Smooth muscle cell (in vitro differentiated cells): ENCODE data around the gene CLEC18C. TPM values are rescaled to one million over a fixed set of nuclear protein-coding genes. Genes with fewer than 3 reads are reported as not detected.

Source experiments
- DNase-seq: peaks from one replicate; lab custom pipeline; 2025; ENCODE audit not compliant: unreplicated experiment; lab: John Stamatoyannopoulos, UW
- H2AFZ ChIP-seq: fragments of 200-600 bp; sonication (generic); 2 replicates; pipeline ENCODE4 v1.6.0; 2016; ENCODE audit warnings: antibody characterized with exemption, low read depth, mild to moderate bottlenecking
- H3F3A ChIP-seq: fragments of 200-600 bp; sonication (generic); 2 replicates; pipeline ENCODE4 v1.6.0; 2017; ENCODE audit warnings: antibody characterized with exemption, low read depth
- H3K27ac ChIP-seq: fragments of 200-600 bp; sonication (generic); 2 replicates; pipeline ENCODE4 v1.5.1; 2016; ENCODE audit warnings: low read depth, mild to moderate bottlenecking
- H3K27me3 ChIP-seq: fragments of 200-600 bp; sonication (generic); 2 replicates; pipeline ENCODE4 v1.6.1; 2016; ENCODE audit warnings: low read depth, mild to moderate bottlenecking
- H3K36me3 ChIP-seq: fragments of 200-600 bp; sonication (generic); 2 replicates; pipeline ENCODE4 v1.5.1; 2016; ENCODE audit warnings: low read depth
- H3K4me1 ChIP-seq: fragments of 200-600 bp; sonication (generic); 2 replicates; pipeline ENCODE4 v1.5.1; 2016; ENCODE audit warnings: low read depth
- H3K4me2 ChIP-seq: fragments of 200-600 bp; sonication (generic); 2 replicates; pipeline ENCODE4 v1.6.0; 2016; ENCODE audit warnings: mild to moderate bottlenecking
- H3K4me3 ChIP-seq: fragments of 200-600 bp; sonication (generic); 2 replicates; pipeline ENCODE4 v1.5.1; 2016; ENCODE audit warnings: mild to moderate bottlenecking
- H3K79me2 ChIP-seq: fragments of 200-600 bp; sonication (generic); 2 replicates; pipeline ENCODE4 v1.6.0; 2016; ENCODE audit warnings: low read depth, mild to moderate bottlenecking
- H3K9ac ChIP-seq: fragments of 200-600 bp; sonication (generic); 2 replicates; pipeline ENCODE4 v1.6.0; 2016; ENCODE audit warnings: low read depth
- H3K9me3 ChIP-seq: fragments of 200-600 bp; sonication (generic); replicated peaks from 2 replicates; pipeline ENCODE4 v1.5.1; 2016; ENCODE audit warnings: low read depth
- H4K20me1 ChIP-seq: fragments of 200-600 bp; sonication (generic); 2 replicates; pipeline ENCODE4 v1.6.0; 2016; ENCODE audit warnings: low read depth
- CTCF ChIP-seq: fragments of 200-600 bp; sonication (generic); IDR thresholded peaks from 2 replicates; pipeline ENCODE4 v1.5.1; 2017; ENCODE audit warnings: borderline replicate concordance, mild to moderate bottlenecking, antibody characterized with exemption; ENCODE audit not compliant: insufficient read depth, poor library complexity, severe bottlenecking
- WGBS: methylation state at CpG from one replicate; pipeline ENCODE4 v1.1.7; 2016; ENCODE audit warnings: low lambda C conversion rate; 5-methylcytosine and 5-hydroxymethylcytosine counted together
- polyA plus RNA-seq: library from polyadenylated mRNA; unstranded; fragments of >200 nt; fragmentation: Nextera tagmentation; extraction: Ambion mirVana; gene quantifications from 2 replicates; pipeline ENCODE4 v1.2.1, GENCODE V29; 2016
- total RNA-seq: library from RNA; depleted of rRNA; stranded (reverse); fragments of >200 nt; gene quantifications from 2 replicates; pipeline ENCODE4 v1.2.3, GENCODE V29; 2014

Gene CLEC18C
- total and polyA plus RNA-seq, 2 experiments from 2014 or later = 0.99 to 1.3 TPM

GRCh38 chr16:70157105-70157476 lies 16.5 kb upstream of the CLEC18C start:
- no peak overlapping the region for H3K9ac ChIP-seq
- peaks cover 5% of the 10 kb centered on the region for H3K36me3 ChIP-seq
- no peaks in the 10 kb centered on the region for H3K4me1 ChIP-seq
- no peak overlapping the region for H2AFZ ChIP-seq
- TF ChIP-seq CTCF = no peak
- H3K27me3 ChIP-seq = no peaks in the 10 kb centered on the region
- whole genome bisulfite sequencing = 94% methylated on average over 11 of the region's 11 CpGs
- peaks cover 3% of the 10 kb centered on the region for H4K20me1 ChIP-seq
- H3K79me2 ChIP-seq = no peaks in the 10 kb centered on the region
- DNase-seq = no peak
- H3K9me3 ChIP-seq = no peaks in the 10 kb centered on the region
- H3F3A ChIP-seq = peaks cover 6% of the 10 kb centered on the region
- H3K4me2 ChIP-seq = no peak overlapping the region
- no peak overlapping the region for H3K4me3 ChIP-seq
- H3K27ac ChIP-seq = no peak overlapping the region

DNA sequence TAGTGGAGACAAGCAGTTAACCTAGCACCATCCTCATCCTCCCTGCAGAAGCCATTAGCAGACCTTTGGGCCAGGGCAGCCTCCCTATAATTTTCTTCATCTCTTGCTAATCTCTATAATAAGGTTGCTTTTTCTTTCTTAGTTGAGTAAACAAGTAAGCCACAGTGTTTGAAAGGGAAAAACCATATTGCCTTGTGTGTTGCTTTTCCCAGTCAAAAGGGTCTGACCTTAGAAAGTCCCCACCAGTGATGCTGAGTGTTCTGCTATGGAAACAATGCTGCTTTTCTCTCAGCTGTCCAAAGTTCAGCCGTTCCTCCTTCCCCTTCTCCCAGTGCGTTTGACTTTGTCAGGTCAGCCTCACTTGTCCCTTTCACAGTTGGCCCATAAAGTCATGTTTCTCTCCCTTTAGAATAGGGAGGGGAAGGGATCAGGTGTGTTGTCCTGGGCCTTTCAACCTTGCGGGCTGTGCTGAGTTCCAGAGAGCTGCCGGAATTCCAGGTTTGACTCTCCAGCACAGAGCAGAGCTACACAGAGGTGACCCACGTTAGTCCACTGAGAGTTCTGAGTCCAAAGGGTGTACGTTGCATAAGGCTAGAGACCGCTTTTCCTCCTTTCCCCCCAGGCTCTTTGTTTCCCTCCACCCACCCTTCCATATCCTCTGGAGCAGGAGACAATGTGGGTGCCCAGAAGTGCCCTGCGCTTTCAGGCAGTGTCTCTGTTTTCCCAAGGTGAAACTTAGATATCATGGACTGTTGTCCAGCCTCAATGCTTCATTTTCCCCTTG lies 15.9 kb upstream of the CLEC18C start:
- Histone ChIP-seq H3K9me3 (no peaks in the 10 kb centered on the region), H3K27me3 (no peaks in the 10 kb centered on the region), H3K4me2 (no peak overlapping the region), H3K4me3 (no peak overlapping the region), H3F3A (peaks cover 9% of the 10 kb centered on the region), H2AFZ (no peak overlapping the region), H3K4me1 (no peaks in the 10 kb centered on the region), H3K36me3 (peaks cover 5% of the 10 kb centered on the region), H3K9ac (no peak overlapping the region), H3K27ac (no peak overlapping the region), H4K20me1 (peaks cover 7% of the 10 kb centered on the region), H3K79me2 (no peaks in the 10 kb centered on the region)
- no peak for TF ChIP-seq CTCF
- 96% methylated on average over 8 of the region's 8 CpGs for WGBS
- no peak for DNase-seq

GRCh38 chr16:70158261-70158939 lies 15.2 kb upstream of the CLEC18C start:
- no peaks in the 10 kb centered on the region for H3K79me2 ChIP-seq
- H3K4me2 ChIP-seq = no peak overlapping the region
- no peak overlapping the region for H2AFZ ChIP-seq
- TF ChIP-seq CTCF = no peak
- H4K20me1 ChIP-seq = peaks cover 7% of the 10 kb centered on the region
- H3K27ac ChIP-seq = no peak overlapping the region
- WGBS = 97% methylated on average over 7 of the region's 7 CpGs
- H3K4me1 ChIP-seq = no peaks in the 10 kb centered on the region
- peaks cover 9% of the 10 kb centered on the region for H3F3A ChIP-seq
- H3K36me3 ChIP-seq = peaks cover 5% of the 10 kb centered on the region
- DNase-seq = no peak
- H3K9ac ChIP-seq = no peak overlapping the region
- H3K9me3 ChIP-seq = no peaks in the 10 kb centered on the region
- no peak overlapping the region for H3K4me3 ChIP-seq
- H3K27me3 ChIP-seq = no peaks in the 10 kb centered on the region
